ENCODE results near the gene CXCL1.

Gene CXCL1

DNA sequence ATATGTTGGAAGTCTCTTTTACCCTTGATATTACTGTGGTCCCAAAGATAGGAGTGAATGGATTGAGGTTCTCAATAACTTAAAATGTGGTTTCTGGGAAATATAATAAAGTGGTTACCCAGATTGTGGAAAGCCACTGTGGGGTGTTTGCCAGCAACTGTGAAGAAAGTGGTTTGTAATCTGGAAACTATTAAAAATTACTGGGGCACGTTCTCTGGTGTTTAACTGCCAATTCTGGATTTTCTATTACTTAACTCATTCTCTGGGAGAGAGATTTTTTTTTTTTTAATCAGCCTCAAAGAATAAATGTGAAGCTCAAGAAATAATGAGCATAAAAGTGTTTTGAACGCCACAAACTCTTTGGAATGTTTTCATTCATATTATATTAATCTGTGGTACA is 37.6 kb upstream of the CXCL1 start:
- TF ChIP-seq, protein P1, sequence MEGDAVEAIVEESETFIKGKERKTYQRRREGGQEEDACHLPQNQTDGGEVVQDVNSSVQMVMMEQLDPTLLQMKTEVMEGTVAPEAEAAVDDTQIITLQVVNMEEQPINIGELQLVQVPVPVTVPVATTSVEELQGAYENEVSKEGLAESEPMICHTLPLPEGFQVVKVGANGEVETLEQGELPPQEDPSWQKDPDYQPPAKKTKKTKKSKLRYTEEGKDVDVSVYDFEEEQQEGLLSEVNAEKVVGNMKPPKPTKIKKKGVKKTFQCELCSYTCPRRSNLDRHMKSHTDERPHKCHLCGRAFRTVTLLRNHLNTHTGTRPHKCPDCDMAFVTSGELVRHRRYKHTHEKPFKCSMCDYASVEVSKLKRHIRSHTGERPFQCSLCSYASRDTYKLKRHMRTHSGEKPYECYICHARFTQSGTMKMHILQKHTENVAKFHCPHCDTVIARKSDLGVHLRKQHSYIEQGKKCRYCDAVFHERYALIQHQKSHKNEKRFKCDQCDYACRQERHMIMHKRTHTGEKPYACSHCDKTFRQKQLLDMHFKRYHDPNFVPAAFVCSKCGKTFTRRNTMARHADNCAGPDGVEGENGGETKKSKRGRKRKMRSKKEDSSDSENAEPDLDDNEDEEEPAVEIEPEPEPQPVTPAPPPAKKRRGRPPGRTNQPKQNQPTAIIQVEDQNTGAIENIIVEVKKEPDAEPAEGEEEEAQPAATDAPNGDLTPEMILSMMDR (IDR thresholded peaks at IDR 0.05; ENCODE audit: low read depth, low read length): no peak
- in situ Hi-C loops (cut with HindIII; ENCODE audit: low sequenced_read_pairs): no loop called here
- H3K4me3 ChIP-seq (ENCODE audit: low read depth, low read length): no peak overlapping the region
- DNase-seq (ENCODE audit: low read depth, low spot score): peak; percentile 58

DNA sequence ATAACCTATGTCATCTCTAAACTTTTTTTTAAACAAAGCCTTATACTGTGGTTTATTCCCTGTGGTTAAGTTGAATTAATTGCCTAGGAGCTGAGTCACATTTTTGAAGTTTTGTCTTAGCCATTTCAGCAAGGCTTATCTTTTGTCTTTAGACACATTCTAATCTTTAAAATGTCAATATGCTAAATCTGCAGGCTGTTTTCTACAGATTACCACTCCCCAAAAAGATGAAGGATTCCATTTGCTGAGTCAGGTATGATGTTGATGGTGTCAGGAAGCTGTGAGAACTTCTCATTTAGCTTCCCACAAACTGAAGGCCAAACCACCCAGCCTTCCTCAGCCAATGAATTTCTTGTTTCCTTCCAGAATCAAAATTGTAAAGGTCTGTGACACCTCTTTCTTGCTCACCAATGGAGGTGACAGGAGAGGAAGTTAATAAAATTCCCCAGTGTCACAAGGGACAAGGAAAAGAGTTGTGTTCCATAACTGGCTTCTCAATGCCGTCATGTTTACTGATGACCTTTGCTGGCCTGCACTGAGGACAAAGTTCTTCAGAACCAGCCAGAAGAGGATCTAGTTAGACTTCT is 36.4 kb upstream of the CXCL1 start:
- TF ChIP-seq, protein P1 (IDR thresholded peaks at IDR 0.05; ENCODE audit: low read depth, low read length): no peak
- DNase-seq (ENCODE audit: low read depth, low spot score): peak; percentile 74
- in situ Hi-C loops (cut with HindIII; ENCODE audit: low sequenced_read_pairs): no loop called here
- no peak overlapping the region for H3K4me3 ChIP-seq (ENCODE audit: low read depth, low read length)

GRCh38 chr4:73836373-73837279 is 32.6 kb upstream of the CXCL1 start, which contains the start of gene CXCL6:
Gene CXCL6 (plus strand): TSS chr4:73836678. CDS start chr4:73836751, 73 bp downstream.
- TF ChIP-seq, protein P1 (IDR thresholded peaks at IDR 0.05; ENCODE audit: low read depth, low read length): no peak
- DNase-seq (ENCODE audit: low read depth, low spot score): peak; percentile 38
- in situ Hi-C loops (cut with HindIII; ENCODE audit: low sequenced_read_pairs): no loop called here
- H3K4me3 ChIP-seq (ENCODE audit: low read depth, low read length): peak within 1 kb of the TSS; percentile 42

DNA sequence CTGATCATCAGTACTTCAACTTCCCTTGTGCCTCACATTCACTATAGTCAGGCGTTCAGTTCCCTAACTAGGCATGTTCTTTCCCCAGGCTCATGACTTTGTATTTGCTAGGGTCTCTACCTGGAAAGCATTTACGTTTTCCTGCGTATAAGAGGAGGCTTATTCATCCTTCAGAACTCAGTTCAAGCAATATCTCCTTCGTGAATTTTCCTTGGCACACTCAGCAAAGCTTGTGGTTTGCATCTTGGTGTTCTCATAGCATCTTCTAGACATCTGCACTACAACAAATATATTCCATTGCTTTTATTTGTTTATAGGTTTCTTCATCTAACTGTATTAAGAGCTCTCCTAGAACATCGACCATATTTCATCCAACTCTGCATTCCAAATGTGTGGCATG is 30.1 kb upstream of the CXCL1 start:
- DNase-seq (ENCODE audit: low read depth, low spot score): no peak
- TF ChIP-seq, protein P1 (IDR thresholded peaks at IDR 0.05; ENCODE audit: low read depth, low read length): no peak
- no peak overlapping the region for H3K4me3 ChIP-seq (ENCODE audit: low read depth, low read length)
- in situ Hi-C loops (cut with HindIII; ENCODE audit: low sequenced_read_pairs): no loop called here

GRCh38 chr4:73839715-73840114 is 29.5 kb upstream of the CXCL1 start:
- in situ Hi-C loops (cut with HindIII; ENCODE audit: low sequenced_read_pairs): no loop called here
- TF ChIP-seq, protein P1 (IDR thresholded peaks at IDR 0.05; ENCODE audit: low read depth, low read length): no peak

GRCh38 chr4:73841243-73841925 is 27.8 kb upstream of the CXCL1 start:
- H3K4me3 ChIP-seq (ENCODE audit: low read depth, low read length): no peak overlapping the region
- in situ Hi-C loops (cut with HindIII; ENCODE audit: low sequenced_read_pairs): no loop called here
- no peak for DNase-seq (ENCODE audit: low read depth, low spot score)
- TF ChIP-seq, protein P1 (IDR thresholded peaks at IDR 0.05; ENCODE audit: low read depth, low read length): no peak

More at GRCh38 chr4:73839715-73840114, 29.5 kb upstream of the CXCL1 start:
- DNase-seq (ENCODE audit: low read depth, low spot score): no peak
- H3K4me3 ChIP-seq (ENCODE audit: low read depth, low read length): no peak overlapping the region
